HG03442 (cell line): ENCODE results near the gene PSD4.

Source experiments
- ATAC-seq: cut with Tn5 transposase; IDR thresholded peaks from one replicate; pipeline ENCODE4 v1.9.1; 2021; ENCODE audit warnings: mild to moderate bottlenecking, moderate library complexity; ENCODE audit not compliant: unreplicated experiment

The PSD4 gene

DNA sequence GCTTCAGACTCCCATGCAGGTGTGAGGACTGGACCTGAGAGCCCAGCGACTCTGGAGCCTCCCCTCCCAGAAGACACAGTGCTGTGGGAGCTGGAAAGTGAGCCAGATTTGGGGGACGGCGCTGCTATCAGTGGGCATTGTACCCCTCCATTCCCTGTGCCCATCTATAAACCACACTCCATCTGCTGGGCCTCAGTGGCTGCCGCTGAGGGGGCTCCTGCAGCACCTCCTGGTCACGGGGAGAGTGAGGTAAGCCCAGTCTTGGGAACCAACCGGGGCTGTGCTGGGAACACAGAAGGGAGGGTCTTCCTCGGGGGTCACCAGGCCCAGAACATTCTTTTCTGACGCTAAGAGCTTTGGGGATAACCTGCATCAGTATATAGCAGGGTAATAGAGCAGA, 9.5 kb downstream of the PSD4 start:
- ATAC-seq, result no peak

DNA sequence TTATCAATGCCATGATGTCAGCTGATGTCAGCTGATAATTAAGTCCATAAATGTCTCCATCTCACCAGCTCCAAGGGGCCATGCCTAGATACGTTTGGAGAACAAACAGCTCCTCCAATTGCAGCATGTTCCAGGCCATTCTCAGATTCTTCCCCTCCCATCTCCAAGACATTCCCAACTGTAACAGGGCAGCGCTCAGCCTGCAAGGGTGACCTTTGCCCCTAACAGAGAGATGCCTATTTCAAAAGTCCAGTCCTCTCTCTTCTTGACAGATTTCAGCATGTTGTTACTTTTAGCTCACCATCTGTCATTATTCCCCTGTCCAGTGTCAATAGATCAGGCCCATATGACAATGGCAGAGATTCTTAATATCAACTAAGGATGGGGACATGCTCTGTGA, 9.9 kb downstream of the PSD4 start:
- no peak for ATAC-seq

DNA sequence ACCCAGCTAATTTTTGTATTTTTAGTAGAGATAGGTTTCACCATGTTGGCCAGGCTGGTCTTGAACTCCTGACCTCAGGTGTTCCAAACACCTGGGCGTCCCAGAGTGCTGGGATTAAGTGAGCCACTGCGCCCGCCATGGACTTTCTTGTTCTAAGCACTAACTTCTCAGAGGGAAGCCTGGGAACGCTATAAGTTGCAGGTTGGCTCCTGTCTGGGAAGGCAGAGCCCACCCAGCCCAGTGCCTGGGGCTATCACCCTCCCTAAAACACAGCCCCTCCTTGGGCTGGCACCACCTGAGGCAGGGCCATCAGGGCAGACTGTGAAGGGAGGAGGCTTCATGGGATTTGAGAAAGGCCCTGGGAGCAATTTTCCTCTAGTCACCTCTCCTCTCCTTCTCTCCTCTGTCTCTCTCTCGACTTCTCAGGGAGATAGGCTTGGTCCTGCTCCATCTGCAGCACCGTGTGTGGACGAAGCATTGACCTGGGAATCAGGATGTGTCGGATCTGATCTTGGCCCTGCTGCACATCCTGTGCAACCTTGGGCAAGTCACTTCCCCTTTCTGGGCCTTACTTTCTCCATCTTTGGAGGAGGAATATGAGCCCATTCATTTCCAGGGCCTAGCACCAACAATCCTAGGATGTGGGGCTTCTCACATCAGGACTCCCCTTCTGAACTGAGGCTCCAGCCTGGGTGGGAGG, 10.9 kb downstream of the PSD4 start:
- ATAC-seq, result no peak

DNA sequence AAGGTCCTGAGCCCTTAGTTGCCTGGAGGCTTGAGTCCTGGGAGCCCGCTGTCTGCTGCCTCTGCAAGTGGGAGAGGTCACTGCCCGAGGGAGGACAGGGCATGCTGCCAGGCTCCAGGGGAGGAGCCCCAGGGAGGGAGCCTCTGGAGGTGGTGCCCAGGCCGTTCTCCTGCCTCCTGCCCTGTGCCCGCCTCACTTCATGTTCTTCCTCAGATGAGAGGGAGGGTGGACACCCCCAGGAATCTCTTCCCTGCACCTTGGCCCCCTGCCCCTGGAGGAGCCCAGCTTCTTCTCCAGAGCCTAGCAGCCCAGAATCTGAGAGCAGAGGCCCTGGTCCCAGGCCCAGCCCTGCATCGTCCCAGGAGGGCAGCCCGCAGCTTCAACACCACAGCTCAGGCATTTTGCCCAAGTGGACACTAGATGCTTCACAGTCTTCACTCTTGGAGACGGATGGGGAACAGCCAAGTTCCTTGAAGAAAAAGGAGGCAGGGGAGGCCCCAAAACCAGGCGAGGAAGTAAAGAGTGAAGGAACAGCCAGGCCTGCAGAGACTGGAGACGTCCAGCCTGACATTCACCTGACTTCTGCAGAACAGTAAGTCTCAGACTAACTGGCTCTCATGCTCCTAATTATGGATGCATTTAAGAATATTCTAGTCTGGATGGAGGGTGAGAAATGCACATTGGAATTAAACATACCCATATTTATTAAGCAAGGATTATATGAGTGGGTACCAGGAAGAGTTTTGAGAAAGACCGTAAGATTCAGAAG, 12.1 kb downstream of the PSD4 start:
- no peak for ATAC-seq

DNA sequence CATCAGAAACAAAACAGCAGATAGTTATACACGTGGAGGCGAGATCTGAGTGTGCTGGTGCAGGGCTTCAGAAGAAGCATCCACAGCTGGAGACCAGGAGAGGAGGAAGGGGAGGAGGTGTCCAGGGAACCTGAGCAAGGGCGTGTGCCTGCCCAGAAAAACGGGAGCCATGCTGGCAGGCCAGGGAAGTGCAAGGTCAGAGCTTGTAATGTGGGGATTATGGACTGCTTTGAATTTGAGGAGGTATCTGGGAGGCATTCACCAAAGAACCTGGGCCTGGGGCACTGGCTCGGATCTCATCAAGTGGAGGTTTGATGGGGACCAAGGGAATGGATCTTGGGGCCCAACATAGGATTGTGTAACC, 12.6 kb downstream of the PSD4 start:
- no peak for ATAC-seq

DNA sequence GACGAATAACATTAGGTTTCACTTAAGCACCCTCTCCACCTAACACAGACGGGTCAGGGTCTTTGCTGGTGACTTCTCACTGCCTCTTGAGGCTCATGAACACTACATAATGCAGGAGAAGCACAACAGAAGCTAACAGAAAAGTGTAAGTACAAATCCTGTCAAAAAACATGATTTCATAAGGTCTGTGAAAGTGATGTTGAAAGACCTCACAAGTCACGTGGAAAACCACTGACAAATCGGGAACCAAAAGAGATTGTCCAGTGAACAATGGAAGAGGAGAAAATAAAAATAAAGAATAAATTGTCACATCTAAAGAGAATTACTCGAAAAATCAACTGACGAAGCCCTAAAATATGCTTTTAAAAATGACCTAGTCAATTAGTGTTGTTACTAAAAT, 14.0 kb downstream of the PSD4 start:
- ATAC-seq, result no peak

DNA sequence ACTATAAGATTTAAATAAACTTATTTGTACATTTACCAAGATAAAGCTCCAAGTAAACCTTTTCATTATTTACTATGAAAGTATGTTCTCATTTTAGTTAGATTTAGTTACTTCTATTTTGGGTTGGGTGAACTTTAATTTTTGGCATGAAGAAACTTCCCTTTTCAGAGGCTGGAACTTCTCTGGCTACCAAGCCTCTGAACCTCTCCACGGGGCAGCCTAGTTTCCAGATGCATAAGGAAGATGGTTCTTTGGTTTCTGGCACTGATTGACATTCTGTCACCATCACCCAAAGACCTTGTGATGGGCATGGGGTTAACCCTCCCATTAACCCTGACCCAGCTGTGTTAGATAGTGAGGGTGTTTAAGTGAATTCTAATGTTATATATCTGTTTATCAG, 17.1 kb downstream of the PSD4 start:
- ATAC-seq, result no peak

DNA sequence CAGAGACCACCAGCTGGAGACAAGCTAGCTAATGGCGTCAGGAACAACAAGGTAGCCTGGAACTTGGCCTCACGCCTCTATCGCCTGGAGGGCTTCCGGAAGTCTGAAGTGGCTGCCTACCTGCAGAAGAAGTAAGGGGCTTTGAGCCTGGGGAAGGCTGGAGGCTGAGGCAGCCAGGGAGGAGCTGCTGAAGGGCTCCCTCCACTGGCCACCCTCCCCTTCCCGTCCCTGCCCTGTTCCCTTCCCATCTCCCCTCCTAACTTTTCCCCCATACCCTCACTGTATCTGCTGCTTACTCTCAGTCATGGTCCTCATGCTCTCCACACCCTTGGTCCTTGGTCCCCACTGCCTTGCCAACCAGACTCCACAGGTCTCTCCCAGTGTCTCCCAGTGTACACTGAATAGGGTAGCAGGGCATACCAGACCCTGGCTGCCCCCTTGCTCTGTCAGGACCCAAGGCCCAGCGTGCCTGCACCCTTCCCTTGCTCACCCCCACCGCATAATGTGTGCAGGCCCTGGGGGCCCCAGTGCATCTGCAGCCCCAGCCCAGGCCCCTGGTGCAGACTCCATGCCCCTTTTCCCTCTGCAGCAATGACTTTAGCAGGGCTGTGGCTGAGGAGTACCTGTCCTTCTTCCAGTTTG, 18.8 kb downstream of the PSD4 start:
- ATAC-seq, result no peak

DNA sequence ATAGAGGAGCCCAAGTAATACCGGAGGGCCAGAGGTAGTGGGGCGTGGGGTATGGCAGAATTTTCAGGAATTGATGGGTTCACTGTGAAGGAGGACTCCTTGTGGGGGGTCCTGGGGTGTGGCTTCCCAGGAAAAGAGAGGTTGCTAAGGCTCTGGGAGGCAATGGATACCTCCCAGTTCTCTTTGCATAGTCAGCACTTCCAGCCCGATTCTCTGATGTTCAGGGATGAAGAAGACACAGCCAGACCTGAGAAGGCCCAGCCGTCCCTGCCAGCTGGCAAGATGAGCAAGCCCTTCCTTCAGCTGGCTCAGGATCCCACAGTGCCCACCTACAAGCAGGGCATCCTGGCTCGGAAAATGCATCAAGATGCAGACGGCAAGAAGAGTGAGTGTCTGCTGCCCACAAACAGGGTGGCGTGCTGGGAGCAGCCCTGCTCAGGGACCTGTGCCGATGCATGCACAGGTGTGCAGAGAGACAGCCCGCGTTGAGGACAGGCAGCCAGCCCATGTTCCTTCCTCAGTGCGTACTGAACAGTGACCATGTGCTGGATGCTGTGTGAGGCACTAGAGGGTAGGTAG, 22.2 kb downstream of the PSD4 start:
- no peak for ATAC-seq

DNA sequence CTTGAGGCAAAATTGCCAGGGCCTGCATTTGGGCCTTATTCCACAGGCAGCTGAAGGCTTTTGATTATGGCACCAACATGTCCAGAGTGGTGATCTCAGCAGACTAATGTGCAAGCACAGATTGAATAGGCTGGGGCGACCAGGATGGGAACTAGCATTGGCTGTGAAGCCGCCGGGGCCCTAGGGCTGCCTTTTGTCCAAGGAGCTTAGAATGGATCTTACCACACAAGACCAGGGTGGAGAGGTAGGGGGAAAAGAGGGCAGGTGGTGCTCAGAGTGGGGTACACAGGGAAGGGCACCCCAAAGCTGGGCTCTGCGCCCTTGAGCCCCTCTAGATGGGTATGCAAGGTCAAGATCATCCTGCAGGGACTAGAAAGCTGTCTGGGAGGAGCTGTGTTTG, 23.1 kb downstream of the PSD4 start:
- ATAC-seq, result no peak

DNA sequence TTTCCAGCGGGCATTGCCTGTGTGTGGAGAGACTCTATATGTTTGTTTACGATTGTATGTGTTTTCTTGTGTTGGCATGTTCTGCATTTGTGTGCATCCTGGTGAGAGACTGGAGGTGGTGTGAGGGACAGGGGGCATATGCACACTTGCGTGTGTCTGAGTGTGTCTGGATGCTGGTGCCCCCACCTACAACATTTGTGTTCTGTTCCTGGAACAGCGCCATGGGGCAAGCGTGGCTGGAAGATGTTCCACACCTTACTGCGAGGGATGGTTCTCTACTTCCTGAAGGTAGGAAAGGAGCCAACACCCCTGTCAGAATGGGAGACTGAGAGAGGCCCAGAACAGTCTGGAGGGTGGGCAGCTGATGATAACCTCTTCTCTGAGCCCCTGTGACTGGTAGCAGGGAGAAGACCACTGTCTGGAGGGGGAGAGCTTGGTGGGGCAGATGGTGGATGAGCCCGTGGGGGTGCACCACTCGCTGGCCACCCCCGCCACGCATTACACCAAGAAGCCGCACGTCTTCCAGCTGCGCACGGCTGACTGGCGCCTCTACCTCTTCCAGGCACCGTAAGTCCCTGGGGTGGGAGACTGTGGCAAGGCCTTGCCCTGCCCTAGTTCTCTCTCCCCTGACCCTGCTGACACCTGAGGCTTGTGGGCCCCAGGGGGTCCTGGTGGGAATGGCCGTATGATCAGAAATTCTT, 23.7 kb downstream of the PSD4 start:
- ATAC-seq, result no peak

DNA sequence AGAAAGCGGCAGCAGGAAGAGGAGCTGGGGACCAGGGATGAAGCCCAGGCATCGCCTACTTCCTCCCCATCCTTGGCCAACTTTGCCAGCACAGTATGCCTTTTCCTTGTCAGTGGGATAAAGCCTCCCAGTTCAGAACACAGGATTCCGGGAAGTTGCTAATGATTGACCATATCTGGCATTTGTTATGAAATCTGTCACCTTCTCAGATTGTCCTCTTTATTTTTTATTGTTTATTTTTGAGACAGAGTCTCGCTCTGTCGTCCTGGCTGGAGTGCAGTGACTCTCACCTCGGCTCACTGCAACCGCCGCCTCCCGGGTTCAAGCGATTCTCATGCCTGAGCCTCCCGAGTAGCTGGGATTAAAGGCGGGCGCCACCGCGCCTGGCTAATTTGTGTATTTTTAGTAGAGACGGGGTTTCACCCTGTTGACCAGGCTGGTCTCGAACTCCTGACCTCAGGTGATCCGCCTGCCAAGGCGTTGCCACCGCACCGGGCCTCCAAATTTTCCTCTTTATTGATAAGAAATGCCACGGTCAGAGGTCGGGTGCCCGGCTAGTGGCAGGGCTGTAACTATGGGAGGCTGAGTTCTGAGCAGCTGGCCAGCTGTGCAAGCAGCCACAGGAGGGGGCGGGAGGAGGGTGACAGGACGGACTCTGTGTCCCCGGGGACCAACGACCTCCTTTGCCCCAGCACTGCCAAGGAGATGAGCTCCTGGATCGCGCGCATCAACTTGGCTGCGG, 24.4 kb downstream of the PSD4 start:
- no peak for ATAC-seq

DNA sequence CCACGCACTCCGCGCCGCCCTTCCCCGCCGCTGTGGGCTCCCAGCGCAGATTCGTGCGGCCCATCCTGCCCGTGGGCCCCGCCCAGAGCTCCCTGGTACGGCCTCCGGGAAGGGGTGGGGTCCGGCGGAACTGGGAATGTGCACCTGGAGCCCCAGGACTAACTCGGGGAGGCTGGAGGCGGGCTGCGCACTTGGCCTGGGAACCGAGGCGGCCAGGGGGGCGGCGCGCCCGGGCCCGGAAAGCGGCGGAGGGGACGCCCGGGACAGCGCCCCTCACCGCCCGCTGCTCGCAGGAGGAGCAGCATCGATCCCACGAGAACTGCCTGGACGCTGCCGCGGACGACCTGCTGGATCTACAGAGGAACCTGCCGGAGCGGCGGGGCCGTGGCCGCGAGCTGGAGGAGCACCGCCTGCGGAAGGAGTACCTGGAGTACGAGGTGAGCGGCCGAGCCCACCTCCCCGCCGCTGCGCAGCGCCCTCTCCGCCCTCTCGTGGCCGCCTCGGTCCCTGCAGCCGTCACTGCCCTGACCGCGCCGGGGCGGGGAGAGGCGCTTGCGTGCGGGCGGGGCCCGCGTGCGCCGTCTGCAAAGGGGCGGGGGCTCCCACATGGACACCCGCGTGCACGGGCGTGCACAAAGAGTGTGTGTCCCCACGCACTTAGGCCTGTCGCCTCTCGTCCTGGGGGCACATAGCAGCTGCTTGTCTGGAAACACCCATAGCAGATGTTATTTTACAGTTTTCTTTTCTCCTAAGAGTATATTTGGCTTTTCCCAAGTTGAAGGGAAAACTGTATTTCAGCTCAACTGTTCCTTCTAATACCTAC, 25.2 kb downstream of the PSD4 start:
- peak; percentile 75 for ATAC-seq

DNA sequence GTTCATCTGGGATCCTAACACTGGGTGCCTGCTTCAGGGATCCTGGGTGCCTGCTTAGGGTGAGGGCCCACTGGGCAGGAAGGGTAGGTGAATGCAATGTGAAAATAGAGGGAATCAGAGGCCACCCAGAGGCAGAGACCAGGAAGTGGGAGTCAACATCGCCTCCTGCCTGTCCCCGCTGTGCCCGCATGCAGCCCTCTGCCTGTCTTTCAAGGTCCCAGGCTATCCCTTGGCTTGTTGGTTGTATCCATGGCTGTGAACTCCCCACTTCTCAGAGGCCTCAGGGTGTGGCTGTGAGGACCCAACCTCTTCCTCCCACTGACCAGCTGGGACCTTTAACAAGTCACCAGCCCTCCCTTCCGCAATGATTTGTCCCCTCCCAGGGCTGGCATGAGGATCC, 26.5 kb downstream of the PSD4 start:
- ATAC-seq, result no peak

DNA sequence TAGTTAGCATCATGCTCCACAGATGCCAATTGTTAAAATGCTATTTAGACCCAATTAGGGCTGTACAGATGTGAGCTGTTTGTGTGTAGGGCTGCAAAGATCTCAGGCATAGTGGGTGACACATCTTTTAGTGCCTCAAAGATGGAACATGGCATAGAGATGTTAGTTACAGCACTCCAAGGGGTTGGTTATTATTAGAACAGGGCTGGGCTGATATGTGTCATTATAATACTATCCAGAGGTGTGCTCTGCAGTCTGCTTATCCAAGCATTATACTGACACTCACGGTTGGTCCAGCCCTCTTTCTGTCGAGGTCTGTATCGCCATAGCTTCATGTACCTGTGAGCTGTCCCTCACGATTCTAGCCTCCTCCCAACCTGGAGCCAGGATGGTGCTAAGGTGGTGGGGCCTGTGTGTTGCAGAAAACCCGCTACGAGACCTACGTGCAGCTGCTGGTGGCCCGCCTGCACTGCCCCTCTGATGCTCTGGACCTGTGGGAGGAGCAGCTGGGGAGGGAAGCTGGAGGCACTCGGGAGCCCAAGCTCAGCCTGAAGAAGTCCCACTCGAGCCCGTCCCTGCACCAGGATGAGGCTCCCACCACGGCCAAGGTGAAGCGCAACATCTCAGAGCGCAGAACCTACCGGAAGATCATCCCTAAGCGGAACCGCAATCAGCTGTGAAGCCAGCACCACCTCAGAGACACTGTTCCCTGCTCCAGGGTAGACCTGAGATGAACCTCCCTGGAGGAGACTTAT, 27.1 kb downstream of the PSD4 start:
- ATAC-seq, result no peak

DNA sequence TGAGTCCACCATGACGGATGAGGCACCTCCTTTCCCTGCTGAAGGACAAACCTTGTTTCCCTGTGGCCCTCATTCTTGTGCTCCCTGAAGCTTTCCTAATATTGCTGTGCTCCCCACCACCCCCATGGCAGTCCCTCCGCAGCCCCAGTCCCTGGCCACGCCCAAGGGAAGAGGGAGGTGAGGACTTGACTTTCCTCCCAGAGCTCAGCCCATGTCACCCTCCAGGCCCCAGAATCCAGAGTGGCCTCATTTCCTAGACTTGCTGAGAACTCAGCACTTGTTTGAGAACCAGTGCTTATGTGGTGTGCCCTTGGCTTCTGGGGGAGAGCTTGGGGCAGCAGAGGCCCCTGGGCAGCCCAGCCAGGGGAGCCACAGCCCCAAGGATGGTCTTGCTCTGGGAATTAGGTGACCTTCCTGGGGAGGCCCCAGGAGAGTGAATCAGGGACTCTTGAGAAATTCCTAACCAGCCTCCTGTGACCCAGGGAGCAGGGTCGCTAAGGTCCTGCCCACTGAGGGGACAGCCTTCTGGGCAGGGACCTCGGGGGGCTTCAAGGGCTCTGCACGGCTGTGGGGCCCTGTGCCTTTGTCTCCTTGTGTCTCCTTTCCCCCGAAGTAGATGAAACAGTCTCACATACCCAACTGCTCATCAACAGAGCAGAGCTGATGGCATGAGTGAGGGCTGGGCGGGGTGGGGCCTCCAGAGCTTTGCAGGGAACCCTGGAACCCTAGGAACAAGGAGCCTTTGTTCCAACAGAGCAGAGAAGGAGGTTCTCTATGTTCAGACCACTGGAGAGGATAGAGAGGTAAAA, 27.9 kb downstream of the PSD4 start:
- ATAC-seq, result no peak

DNA sequence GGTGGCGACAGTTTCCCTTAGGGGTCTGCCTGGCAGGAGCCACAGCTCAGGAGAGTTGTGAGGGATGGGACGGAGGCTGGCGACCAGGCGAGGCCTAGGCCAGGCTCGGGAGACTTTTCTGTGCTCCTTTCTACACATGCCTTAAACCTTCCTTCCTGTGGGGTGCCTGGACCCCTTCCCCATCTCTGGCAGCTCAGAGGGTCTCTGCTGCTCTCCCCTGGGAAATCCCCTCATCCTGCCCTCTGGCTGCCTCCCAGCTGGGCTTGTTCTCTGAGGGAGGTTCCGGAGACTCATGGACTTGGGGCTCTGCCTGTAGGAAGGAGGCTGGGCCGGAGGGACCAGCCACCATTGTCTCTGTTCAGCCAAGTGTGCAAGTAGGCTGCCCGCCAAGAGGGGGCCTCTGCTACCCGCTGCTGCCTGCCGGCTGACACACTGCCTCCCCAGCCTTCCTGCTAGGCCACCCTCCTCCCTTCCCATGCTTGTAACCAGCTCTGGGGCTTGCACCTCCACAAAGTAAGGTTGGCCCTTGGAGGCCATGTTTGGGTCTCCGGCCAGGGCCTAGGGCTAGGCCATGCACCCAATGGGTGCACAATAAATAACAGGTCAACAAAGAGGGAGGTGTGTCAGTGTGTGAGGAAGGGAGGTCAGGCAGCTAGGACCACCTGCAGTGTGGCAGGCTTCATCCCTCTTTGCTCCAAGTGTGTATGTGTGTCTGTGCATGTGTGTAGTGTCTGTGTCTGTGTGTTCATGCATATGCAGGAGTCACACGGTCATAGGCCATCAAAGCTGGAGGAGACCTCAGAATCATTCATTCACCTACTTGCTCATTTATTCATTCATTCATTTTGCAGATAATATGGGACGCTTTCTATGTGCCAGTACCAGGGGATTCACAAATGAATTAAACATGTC, 28.8 kb downstream of the PSD4 start:
- no peak for ATAC-seq
